ENCODE measurements around the gene ABHD16A.

- no peak for TF ChIP-seq POLR2AphosphoS5 (IDR thresholded peaks at IDR 0.05; ENCODE audit: borderline replicate concordance, low read depth, low read length)
- no peak for TF ChIP-seq EZH2 (IDR thresholded peaks at IDR 0.05)
- no peak for TF ChIP-seq FOXP2 (optimal IDR thresholded peaks at IDR 0.05; ENCODE audit: control extremely low read depth, extremely low read length, insufficient read depth)
Measured at GRCh38 chr6:31734821-31735406, 31.8 kb upstream of the ABHD16A start.
